ENCODE measurements around the gene ZNF880.
"Not testable (repeated sequence)": the region's sequence is repeated elsewhere in the genome, so short reads cannot be mapped to it uniquely, and the experiment has no call there.

The ZNF880 gene

DNA sequence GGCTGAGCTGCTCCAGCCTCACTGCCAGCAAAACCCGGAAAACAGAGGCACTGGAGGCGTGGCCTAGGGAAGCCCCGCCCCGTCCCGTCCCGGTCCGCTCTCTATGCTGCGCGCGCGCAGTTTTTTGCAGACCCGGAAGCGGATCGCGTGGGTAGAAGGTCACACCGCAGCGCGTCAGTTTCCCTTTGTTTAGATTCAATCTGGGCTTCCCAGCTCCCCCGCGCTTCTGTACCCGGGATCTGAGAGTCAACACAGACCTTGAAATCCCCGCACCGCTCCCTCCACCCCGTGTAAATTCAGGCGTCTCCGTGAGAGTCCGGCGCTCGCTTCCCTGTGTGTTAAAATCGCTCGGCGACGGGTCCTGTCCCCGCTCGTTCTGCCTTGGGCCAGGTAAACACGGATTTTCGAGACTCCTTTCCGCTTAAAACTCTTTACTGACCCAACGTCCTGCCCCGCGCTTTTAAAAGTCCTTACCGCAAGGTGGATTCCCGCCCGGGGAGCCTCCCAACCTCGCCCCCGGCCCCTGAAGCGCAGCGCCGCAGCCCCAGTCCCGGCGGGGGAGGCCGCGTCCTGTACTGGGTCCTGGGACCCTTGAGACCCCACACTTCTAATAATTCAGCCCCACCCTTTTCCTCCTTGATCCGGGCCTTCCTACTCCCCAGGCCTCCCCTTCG is 33.5 kb upstream of the ZNF880 start, which contains the start of gene ZNF610 (continued):
- TF ChIP-seq, protein P1, sequence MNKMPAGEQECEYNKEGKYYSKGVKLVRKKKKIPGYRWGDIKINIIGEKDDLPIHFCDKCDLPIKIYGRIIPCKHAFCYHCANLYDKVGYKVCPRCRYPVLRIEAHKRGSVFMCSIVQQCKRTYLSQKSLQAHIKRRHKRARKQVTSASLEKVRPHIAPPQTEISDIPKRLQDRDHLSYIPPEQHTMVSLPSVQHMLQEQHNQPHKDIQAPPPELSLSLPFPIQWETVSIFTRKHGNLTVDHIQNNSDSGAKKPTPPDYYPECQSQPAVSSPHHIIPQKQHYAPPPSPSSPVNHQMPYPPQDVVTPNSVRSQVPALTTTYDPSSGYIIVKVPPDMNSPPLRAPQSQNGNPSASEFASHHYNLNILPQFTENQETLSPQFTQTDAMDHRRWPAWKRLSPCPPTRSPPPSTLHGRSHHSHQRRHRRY (tag by site-specific recombination; IDR thresholded peaks at IDR 0.05): no peak
- TF ChIP-seq SP3 (tag by site-specific recombination; IDR thresholded peaks at IDR 0.05) (peak; percentile 64), ZBTB20 (tag by site-specific recombination; IDR thresholded peaks at IDR 0.05) (0 out of 2 replicates have a peak, but pooled peaks have one; percentile 13), ZBTB8A (tag by site-specific recombination; IDR thresholded peaks at IDR 0.05) (no peak), ZNF302 (tag by site-specific recombination; IDR thresholded peaks at IDR 0.05; ENCODE audit: low read depth) (no peak), ZNF138 (tag by site-specific recombination; IDR thresholded peaks at IDR 0.05; ENCODE audit: borderline replicate concordance) (no peak), KLF10 (tag by site-specific recombination; IDR thresholded peaks at IDR 0.05) (no peak), ZFHX2 (tag by site-specific recombination; conservative IDR thresholded peaks at IDR 0.05) (peak; percentile 32), ZNF514 (tag by site-specific recombination; IDR thresholded peaks at IDR 0.05) (no peak), ZNF350 (tag by site-specific recombination; IDR thresholded peaks at IDR 0.05) (no peak)
- TF ChIP-seq, protein P2, sequence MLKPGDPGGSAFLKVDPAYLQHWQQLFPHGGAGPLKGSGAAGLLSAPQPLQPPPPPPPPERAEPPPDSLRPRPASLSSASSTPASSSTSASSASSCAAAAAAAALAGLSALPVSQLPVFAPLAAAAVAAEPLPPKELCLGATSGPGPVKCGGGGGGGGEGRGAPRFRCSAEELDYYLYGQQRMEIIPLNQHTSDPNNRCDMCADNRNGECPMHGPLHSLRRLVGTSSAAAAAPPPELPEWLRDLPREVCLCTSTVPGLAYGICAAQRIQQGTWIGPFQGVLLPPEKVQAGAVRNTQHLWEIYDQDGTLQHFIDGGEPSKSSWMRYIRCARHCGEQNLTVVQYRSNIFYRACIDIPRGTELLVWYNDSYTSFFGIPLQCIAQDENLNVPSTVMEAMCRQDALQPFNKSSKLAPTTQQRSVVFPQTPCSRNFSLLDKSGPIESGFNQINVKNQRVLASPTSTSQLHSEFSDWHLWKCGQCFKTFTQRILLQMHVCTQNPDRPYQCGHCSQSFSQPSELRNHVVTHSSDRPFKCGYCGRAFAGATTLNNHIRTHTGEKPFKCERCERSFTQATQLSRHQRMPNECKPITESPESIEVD (tag by site-specific recombination; IDR thresholded peaks at IDR 0.05): no peak
- TF ChIP-seq, protein P3, sequence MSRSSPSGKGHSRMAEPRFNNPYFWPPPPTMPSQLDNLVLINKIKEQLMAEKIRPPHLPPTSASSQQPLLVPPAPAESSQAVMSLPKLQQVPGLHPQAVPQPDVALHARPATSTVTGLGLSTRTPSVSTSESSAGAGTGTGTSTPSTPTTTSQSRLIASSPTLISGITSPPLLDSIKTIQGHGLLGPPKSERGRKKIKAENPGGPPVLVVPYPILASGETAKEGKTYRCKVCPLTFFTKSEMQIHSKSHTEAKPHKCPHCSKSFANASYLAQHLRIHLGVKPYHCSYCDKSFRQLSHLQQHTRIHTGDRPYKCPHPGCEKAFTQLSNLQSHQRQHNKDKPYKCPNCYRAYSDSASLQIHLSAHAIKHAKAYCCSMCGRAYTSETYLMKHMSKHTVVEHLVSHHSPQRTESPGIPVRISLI (tag by site-specific recombination; IDR thresholded peaks at IDR 0.05): 0 out of 2 replicates have a peak, but pooled peaks have one; percentile 21
- TF ChIP-seq, protein P4, sequence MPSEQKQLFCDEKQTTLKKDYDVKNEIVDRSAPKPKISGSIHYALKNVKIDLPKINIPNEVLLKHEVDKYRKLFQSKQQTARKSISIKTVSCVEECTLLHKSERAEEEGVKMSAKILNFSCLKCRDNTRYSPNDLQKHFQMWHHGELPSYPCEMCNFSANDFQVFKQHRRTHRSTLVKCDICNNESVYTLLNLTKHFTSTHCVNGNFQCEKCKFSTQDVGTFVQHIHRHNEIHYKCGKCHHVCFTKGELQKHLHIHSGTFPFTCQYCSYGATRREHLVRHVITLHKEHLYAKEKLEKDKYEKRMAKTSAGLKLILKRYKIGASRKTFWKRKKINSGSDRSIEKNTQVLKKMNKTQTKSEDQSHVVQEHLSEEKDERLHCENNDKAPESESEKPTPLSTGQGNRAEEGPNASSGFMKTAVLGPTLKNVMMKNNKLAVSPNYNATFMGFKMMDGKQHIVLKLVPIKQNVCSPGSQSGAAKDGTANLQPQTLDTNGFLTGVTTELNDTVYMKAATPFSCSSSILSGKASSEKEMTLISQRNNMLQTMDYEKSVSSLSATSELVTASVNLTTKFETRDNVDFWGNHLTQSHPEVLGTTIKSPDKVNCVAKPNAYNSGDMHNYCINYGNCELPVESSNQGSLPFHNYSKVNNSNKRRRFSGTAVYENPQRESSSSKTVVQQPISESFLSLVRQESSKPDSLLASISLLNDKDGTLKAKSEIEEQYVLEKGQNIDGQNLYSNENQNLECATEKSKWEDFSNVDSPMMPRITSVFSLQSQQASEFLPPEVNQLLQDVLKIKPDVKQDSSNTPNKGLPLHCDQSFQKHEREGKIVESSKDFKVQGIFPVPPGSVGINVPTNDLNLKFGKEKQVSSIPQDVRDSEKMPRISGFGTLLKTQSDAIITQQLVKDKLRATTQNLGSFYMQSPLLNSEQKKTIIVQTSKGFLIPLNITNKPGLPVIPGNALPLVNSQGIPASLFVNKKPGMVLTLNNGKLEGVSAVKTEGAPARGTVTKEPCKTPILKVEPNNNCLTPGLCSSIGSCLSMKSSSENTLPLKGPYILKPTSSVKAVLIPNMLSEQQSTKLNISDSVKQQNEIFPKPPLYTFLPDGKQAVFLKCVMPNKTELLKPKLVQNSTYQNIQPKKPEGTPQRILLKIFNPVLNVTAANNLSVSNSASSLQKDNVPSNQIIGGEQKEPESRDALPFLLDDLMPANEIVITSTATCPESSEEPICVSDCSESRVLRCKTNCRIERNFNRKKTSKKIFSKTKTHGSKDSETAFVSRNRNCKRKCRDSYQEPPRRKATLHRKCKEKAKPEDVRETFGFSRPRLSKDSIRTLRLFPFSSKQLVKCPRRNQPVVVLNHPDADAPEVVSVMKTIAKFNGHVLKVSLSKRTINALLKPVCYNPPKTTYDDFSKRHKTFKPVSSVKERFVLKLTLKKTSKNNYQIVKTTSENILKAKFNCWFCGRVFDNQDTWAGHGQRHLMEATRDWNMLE (tag by site-specific recombination; conservative IDR thresholded peaks at IDR 0.05; ENCODE audit: low read depth): peak; percentile 89

DNA sequence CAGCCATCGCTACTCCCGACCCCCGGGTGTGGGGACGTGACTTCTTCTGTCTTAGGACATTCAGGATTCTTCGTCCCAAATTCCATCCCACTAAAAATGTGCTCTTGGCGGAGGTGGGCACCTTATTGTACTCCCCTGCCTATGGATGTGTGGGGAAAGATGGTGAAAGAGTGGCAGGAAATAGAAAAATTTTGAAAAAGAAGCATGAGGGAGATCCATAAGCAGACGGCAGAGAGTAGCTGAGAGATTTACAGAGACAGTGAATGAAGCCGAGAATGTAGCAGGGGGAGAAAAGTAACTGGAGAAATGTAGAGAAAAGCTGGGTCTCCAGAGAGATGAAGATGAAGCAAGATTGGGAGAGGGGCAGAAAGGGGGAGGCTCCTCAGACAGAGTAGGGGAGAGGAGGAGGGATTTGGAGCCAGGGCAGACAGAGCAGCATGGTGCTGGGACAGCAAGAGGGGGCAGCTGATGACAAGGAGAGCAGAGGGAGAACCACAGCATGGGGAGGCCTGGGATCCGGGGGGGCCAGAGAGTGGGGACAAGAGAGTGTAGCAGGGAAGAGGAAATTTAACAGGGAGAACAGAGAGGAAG is 32.8 kb upstream of the ZNF880 start:
- no peaks in the 10 kb centered on the region; the same call in 1 of the 2 replicates for H3K9me3 ChIP-seq (ENCODE audit: control insufficient read depth, insufficient read depth, low read depth, low read length)
- H3K27ac ChIP-seq (ENCODE audit: extremely low read depth, low read depth, low read length): no peak overlapping the region
- H3K4me1 ChIP-seq (ENCODE audit: control insufficient read depth, insufficient read depth, low read length): no peaks in the 10 kb centered on the region
- ChIA-PET POLR2A (no interaction called here), CTCF (interaction anchor here (0.8 kb wide), 1 partner anchor 8 kb away, joined by 3 read pairs; no protein-coding TSS in a partner anchor)
- H3K36me3 ChIP-seq (ENCODE audit: control insufficient read depth in 2 of 2, insufficient read depth in 1 of 2, low read length in 2 of 2): no peaks in the 10 kb centered on the region
- H3K4me3 ChIP-seq (ENCODE audit: low read depth, low read length): peak overlapping the region; percentile 46
- TF ChIP-seq, protein P5, sequence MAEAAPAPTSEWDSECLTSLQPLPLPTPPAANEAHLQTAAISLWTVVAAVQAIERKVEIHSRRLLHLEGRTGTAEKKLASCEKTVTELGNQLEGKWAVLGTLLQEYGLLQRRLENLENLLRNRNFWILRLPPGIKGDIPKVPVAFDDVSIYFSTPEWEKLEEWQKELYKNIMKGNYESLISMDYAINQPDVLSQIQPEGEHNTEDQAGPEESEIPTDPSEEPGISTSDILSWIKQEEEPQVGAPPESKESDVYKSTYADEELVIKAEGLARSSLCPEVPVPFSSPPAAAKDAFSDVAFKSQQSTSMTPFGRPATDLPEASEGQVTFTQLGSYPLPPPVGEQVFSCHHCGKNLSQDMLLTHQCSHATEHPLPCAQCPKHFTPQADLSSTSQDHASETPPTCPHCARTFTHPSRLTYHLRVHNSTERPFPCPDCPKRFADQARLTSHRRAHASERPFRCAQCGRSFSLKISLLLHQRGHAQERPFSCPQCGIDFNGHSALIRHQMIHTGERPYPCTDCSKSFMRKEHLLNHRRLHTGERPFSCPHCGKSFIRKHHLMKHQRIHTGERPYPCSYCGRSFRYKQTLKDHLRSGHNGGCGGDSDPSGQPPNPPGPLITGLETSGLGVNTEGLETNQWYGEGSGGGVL (tag by site-specific recombination; IDR thresholded peaks at IDR 0.05): 0 out of 2 replicates have a peak, but pooled peaks have one; percentile 22
- no peak for TF ChIP-seq KLF10 (tag by site-specific recombination; IDR thresholded peaks at IDR 0.05)

DNA sequence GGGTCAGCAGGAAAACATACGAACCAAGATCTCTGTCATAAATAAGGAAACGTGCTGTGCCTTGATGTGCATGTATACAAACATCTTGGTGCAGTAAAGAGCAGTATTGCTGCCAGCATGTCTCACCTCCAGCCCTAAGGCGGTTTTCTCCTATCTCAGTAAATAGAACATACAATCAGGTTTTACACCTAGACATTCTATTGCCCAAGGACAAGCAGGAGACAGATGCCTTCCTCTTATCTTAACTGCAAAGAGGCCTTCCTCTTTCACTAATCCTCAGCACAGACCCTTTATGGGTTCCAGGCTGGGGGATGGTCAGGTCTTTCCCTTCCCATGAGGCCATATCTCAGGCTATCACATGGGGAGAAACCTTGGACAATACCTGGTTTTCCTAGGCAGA is 30.7 kb upstream of the ZNF880 start:
- H3K27ac ChIP-seq (ENCODE audit: extremely low read depth, low read depth, low read length); H3K4me1 ChIP-seq (ENCODE audit: control insufficient read depth, insufficient read depth, low read length); CTCF ChIA-PET; H3K9me3 ChIP-seq (ENCODE audit: control insufficient read depth, insufficient read depth, low read depth, low read length); POLR2A ChIA-PET; H3K36me3 ChIP-seq (ENCODE audit: control insufficient read depth in 2 of 2, insufficient read depth in 1 of 2, low read length in 2 of 2); H3K4me3 ChIP-seq (ENCODE audit: low read depth, low read length): not testable (repeated sequence)

All from HEK293 (cell line).